Gastroesophageal sphincter (tissue), 3 donors: ENCODE data around the gene DNAJA3.

Experiments used
- CTCF ChIP-seq, 4 experiments: fragments of 200-600 bp in 2 of 4; fragments of 450-650 bp in 2 of 4; sonication (generic) in 1 of 4; IDR thresholded peaks; one replicate each; pipeline ENCODE4 v1.5.1; 2017 to 2019; ENCODE audit warnings: antibody characterized with exemption in 4 of 4, mild to moderate bottlenecking in 2 of 4, moderate library complexity in 2 of 4
- POLR2A ChIP-seq, 2 donors: fragments of 450-650 bp; IDR thresholded peaks; one replicate each; pipeline ENCODE4 v1.6.1; 2017; ENCODE audit warnings: antibody characterized with exemption in 2 of 2, mild to moderate bottlenecking in 2 of 2, moderate library complexity in 1 of 2
- POLR2AphosphoS5 ChIP-seq: sonication (generic); formaldehyde crosslinking; IDR thresholded peaks from one replicate; pipeline ENCODE4 v1.6.1; 2017; ENCODE audit warnings: antibody characterized with exemption

GRCh38 chr16:4475880-4476788 lies 50.5 kb downstream of the DNAJA3 start, which contains the start of gene HMOX2:
- TF ChIP-seq POLR2AphosphoS5 = peak; percentile 87
- TF ChIP-seq CTCF (IDR thresholded peaks at IDR 0.05) = peak in 3 of 4 experiments; percentile 34 to 55 (median 40)
- TF ChIP-seq POLR2A (IDR thresholded peaks at IDR 0.05) = peak; percentile 67 to 82
